Measurements from ENCODE around the gene PIWIL4.

Gene PIWIL4

GRCh38 chr11:94567181-94567670, at the start of gene PIWIL4:
Gene PIWIL4, plus strand, starts transcription at chr11:94567368. Its CDS starts 151 bp downstream, at chr11:94567519.
- DNase-seq, result no peak

GRCh38 chr11:94518300-94518699, 48.9 kb upstream of the PIWIL4 start:
- no peak for DNase-seq

- peak in 1 of 2 experiments; percentile 43 for DNase-seq
Measured at GRCh38 chr11:94519478-94520084, 47.6 kb upstream of the PIWIL4 start.

GRCh38 chr11:94521684-94522083, 45.5 kb upstream of the PIWIL4 start:
- DNase-seq, result peak in 1 of 2 experiments; percentile 52

GRCh38 chr11:94524341-94524740, 42.8 kb upstream of the PIWIL4 start:
- no peak for DNase-seq

GRCh38 chr11:94525546-94526324, 41.4 kb upstream of the PIWIL4 start:
- peak; percentile 91 to 93 for DNase-seq

- DNase-seq, result no peak
Measured at GRCh38 chr11:94526645-94527438, 40.3 kb upstream of the PIWIL4 start.

- no peak for DNase-seq
Measured at GRCh38 chr11:94528551-94528950, 38.6 kb upstream of the PIWIL4 start.

GRCh38 chr11:94532211-94532610, 35.0 kb upstream of the PIWIL4 start:
- DNase-seq, result no peak

GRCh38 chr11:94533206-94533605, 34.0 kb upstream of the PIWIL4 start:
- no peak for DNase-seq

GRCh38 chr11:94533696-94534630, 33.2 kb upstream of the PIWIL4 start:
- no peak for DNase-seq

GRCh38 chr11:94536386-94536785, 30.8 kb upstream of the PIWIL4 start:
- no peak for DNase-seq

GRCh38 chr11:94537031-94537600, 30.1 kb upstream of the PIWIL4 start:
- DNase-seq, result no peak

GRCh38 chr11:94539420-94539819, 27.7 kb upstream of the PIWIL4 start:
- DNase-seq, result no peak

- peak; percentile 43 to 72 for DNase-seq
Measured at GRCh38 chr11:94543695-94544645, 23.2 kb upstream of the PIWIL4 start, which contains the start of gene FUT4. Gene FUT4, plus strand, starts transcription at chr11:94543921. Its CDS starts 213 bp downstream, at chr11:94544134.

GRCh38 chr11:94544646-94545263, 22.4 kb upstream of the PIWIL4 start:
- peak in 1 of 2 experiments; percentile 50 for DNase-seq

GRCh38 chr11:94545264-94546161, 21.7 kb upstream of the PIWIL4 start:
- DNase-seq, result peak in 1 of 2 experiments; percentile 53

GRCh38 chr11:94546162-94546470, 21.1 kb upstream of the PIWIL4 start:
- DNase-seq, result peak in 1 of 2 experiments; percentile 40

- DNase-seq, result peak; percentile 8 to 79
Measured at GRCh38 chr11:94546886-94547285, 20.3 kb upstream of the PIWIL4 start.
